Astrocyte (in vitro differentiated cells and primary cell): ENCODE data around the gene FYN. TPM values are rescaled to one million over a fixed set of nuclear protein-coding genes. Genes with fewer than 3 reads are reported as not detected.

Experiments
- DNase-seq: peaks from one replicate; pipeline ENCODE4 v3.0.0-alpha.2; 2010; ENCODE audit warnings: low read depth
- FAIRE-seq: peaks from 2 replicates; lab custom pipeline; 2011; peaks lifted over from hg19 to GRCh38; lab: Jason Lieb, UNC
- H2AFZ ChIP-seq: 2 replicates; pipeline ENCODE4 v1.6.0; 2012; ENCODE audit warnings: low read depth, low read length, inconsistent platforms
- H3K27ac ChIP-seq: 2 replicates; pipeline ENCODE4 v1.5.1; 2011; ENCODE audit warnings: low read depth, low read length, inconsistent platforms
- H3K27me3 ChIP-seq: 2 replicates; pipeline ENCODE4 v1.6.0; 2011; ENCODE audit warnings: low read length, inconsistent platforms; ENCODE audit not compliant: insufficient read depth
- H3K36me3 ChIP-seq: 2 replicates; pipeline ENCODE4 v1.5.1; 2011; ENCODE audit warnings: low read length, inconsistent platforms; ENCODE audit not compliant: insufficient read depth
- H3K4me1 ChIP-seq: 2 replicates; pipeline ENCODE4 v1.5.1; 2011; ENCODE audit warnings: low read length, inconsistent platforms; ENCODE audit not compliant: insufficient read depth
- H3K4me2 ChIP-seq: 2 replicates; pipeline ENCODE4 v1.6.0; 2012; ENCODE audit warnings: low read length, inconsistent platforms
- H3K4me3 ChIP-seq: 2 replicates; pipeline ENCODE4 v1.5.1; 2011; ENCODE audit warnings: low read depth, mild to moderate bottlenecking, low read length, inconsistent platforms; ENCODE audit not compliant: insufficient read depth
- H3K79me2 ChIP-seq: 2 replicates; pipeline ENCODE4 v1.6.0; 2012; ENCODE audit warnings: mild to moderate bottlenecking, low read length, inconsistent platforms; ENCODE audit not compliant: insufficient read depth
- H3K9ac ChIP-seq: 2 replicates; pipeline ENCODE4 v1.6.0; 2012; ENCODE audit warnings: mild to moderate bottlenecking, low read length, inconsistent platforms
- H3K9me3 ChIP-seq: 2 replicates; pipeline ENCODE4 v1.5.1; 2012; ENCODE audit warnings: low read depth, mild to moderate bottlenecking, low read length, inconsistent platforms; ENCODE audit not compliant: insufficient read depth
- H4K20me1 ChIP-seq: 2 replicates; pipeline ENCODE4 v1.6.0; 2012; ENCODE audit warnings: low read length, inconsistent platforms; ENCODE audit not compliant: insufficient read depth
- H3K27ac Mint-ChIP-seq: one replicate; pipeline ENCODE4 v1.8.0; 2021; ENCODE audit warnings: mild to moderate bottlenecking, mixed read lengths; ENCODE audit not compliant: unreplicated experiment
- H3K27me3 Mint-ChIP-seq: one replicate; pipeline ENCODE4 v1.8.0; 2021; ENCODE audit warnings: low read depth, mixed read lengths; ENCODE audit not compliant: unreplicated experiment
- H3K36me3 Mint-ChIP-seq: one replicate; pipeline ENCODE4 v1.8.0; 2021; ENCODE audit warnings: low read depth, mixed read lengths; ENCODE audit not compliant: unreplicated experiment
- H3K4me1 Mint-ChIP-seq: one replicate; pipeline ENCODE4 v1.8.0; 2021; ENCODE audit warnings: low read depth, mixed read lengths; ENCODE audit not compliant: unreplicated experiment
- H3K4me3 Mint-ChIP-seq: one replicate; pipeline ENCODE4 v1.8.0; 2021; ENCODE audit warnings: mild to moderate bottlenecking, moderate library complexity, mixed read lengths; ENCODE audit not compliant: unreplicated experiment
- H3K9me3 Mint-ChIP-seq: one replicate; pipeline ENCODE4 v1.8.0; 2021; ENCODE audit warnings: mild to moderate bottlenecking, mixed read lengths; ENCODE audit not compliant: unreplicated experiment
- CTCF ChIP-seq: IDR thresholded peaks from 2 replicates; pipeline ENCODE4 v1.5.1; 2011; ENCODE audit warnings: low read depth, mild to moderate bottlenecking, inconsistent platforms, low read length, moderate library complexity; ENCODE audit not compliant: insufficient read depth
- EZH2 ChIP-seq: IDR thresholded peaks from 2 replicates; pipeline ENCODE4 v1.6.1; 2012; ENCODE audit warnings: mild to moderate bottlenecking, low read length, inconsistent platforms; ENCODE audit not compliant: insufficient read depth
- total RNA-seq: library from RNA; stranded (reverse); gene quantifications from 2 replicates; pipeline ENCODE4 v1.2.1, GENCODE V29; 2021

FYN gene
- total RNA-seq, 1 donor from 2014 or later = 167 TPM

GRCh38 chr6:111829998-111830397, 43.3 kb downstream of the FYN start:
- Histone ChIP-seq H3K36me3 (no peaks in the 10 kb centered on the region), H3K27me3 (no peaks in the 10 kb centered on the region), H3K4me3 (no peak overlapping the region), H3K27ac (no peak overlapping the region), H3K9ac (no peak overlapping the region), H3K9me3 (no peaks in the 10 kb centered on the region), H3K4me2 (no peak overlapping the region), H3K4me1 (peaks cover 10% of the 10 kb centered on the region), H2AFZ (no peak overlapping the region), H3K79me2 (peaks cover 42% of the 10 kb centered on the region), H4K20me1 (peaks cover 12% of the 10 kb centered on the region)
- peaks cover 38% of the 10 kb centered on the region for H3K4me1 Mint-ChIP-seq
- peak; percentile 29 for FAIRE-seq
- no peaks in the 10 kb centered on the region for H3K27me3 Mint-ChIP-seq
- no peak overlapping the region for H3K27ac Mint-ChIP-seq
- TF ChIP-seq EZH2 (no peak), CTCF (no peak)
- peaks cover 9% of the 10 kb centered on the region for H3K36me3 Mint-ChIP-seq
- DNase-seq = peak; percentile 26
- no peaks in the 10 kb centered on the region for H3K9me3 Mint-ChIP-seq
- H3K4me3 Mint-ChIP-seq = no peak overlapping the region

GRCh38 chr6:111829581-111829980, 43.7 kb downstream of the FYN start:
- peaks cover 12% of the 10 kb centered on the region for H4K20me1 ChIP-seq
- no peak overlapping the region for H3K4me3 Mint-ChIP-seq
- no peaks in the 10 kb centered on the region for H3K36me3 ChIP-seq
- FAIRE-seq = no peak
- H2AFZ ChIP-seq = no peak overlapping the region
- no peaks in the 10 kb centered on the region for H3K9me3 ChIP-seq
- H3K4me1 Mint-ChIP-seq = peaks cover 40% of the 10 kb centered on the region
- no peaks in the 10 kb centered on the region for H3K27me3 ChIP-seq
- H3K27ac ChIP-seq = no peak overlapping the region
- no peak for DNase-seq
- no peak overlapping the region for H3K9ac ChIP-seq
- no peaks in the 10 kb centered on the region for H3K27me3 Mint-ChIP-seq
- TF ChIP-seq CTCF (no peak), EZH2 (no peak)
- H3K4me2 ChIP-seq = no peak overlapping the region
- no peak overlapping the region for H3K27ac Mint-ChIP-seq
- peaks cover 9% of the 10 kb centered on the region for H3K36me3 Mint-ChIP-seq
- peaks cover 38% of the 10 kb centered on the region for H3K79me2 ChIP-seq
- no peaks in the 10 kb centered on the region for H3K9me3 Mint-ChIP-seq
- H3K4me1 ChIP-seq = peaks cover 14% of the 10 kb centered on the region
- no peak overlapping the region for H3K4me3 ChIP-seq

- no peak overlapping the region for H3K4me3 ChIP-seq
- Mint-ChIP-seq H3K9me3 (no peaks in the 10 kb centered on the region), H3K36me3 (peaks cover 8% of the 10 kb centered on the region), H3K4me1 (peaks cover 46% of the 10 kb centered on the region), H3K4me3 (no peak overlapping the region), H3K27me3 (no peaks in the 10 kb centered on the region), H3K27ac (no peak overlapping the region)
- no peaks in the 10 kb centered on the region for H3K36me3 ChIP-seq
- H3K4me1 ChIP-seq = peaks cover 22% of the 10 kb centered on the region
- peaks cover 32% of the 10 kb centered on the region for H3K79me2 ChIP-seq
- no peak for FAIRE-seq
- peaks cover 12% of the 10 kb centered on the region for H4K20me1 ChIP-seq
- no peaks in the 10 kb centered on the region for H3K9me3 ChIP-seq
- no peak for DNase-seq
- H3K4me2 ChIP-seq = no peak overlapping the region
- H3K9ac ChIP-seq = no peak overlapping the region
- TF ChIP-seq EZH2 = no peak
- no peak for TF ChIP-seq CTCF
- H3K27me3 ChIP-seq = no peaks in the 10 kb centered on the region
- no peak overlapping the region for H2AFZ ChIP-seq
- no peak overlapping the region for H3K27ac ChIP-seq
Measured at GRCh38 chr6:111828809-111829208, 44.4 kb downstream of the FYN start.
